ENCODE measurements around the gene PXN.
"Not testable (repeated sequence)": the region's sequence is repeated elsewhere in the genome, so short reads cannot be mapped to it uniquely, and the experiment has no call there.

PXN gene

GRCh38 chr12:120241561-120242274 is 23.8 kb downstream of the PXN start:
- no peak for DNase-seq (ENCODE audit: low spot score)

- no peak for DNase-seq (ENCODE audit: low spot score)
These were observed 25.1 kb downstream of the PXN start for GRCh38 chr12:120240495-120240833.

- DNase-seq (ENCODE audit: low spot score), result no peak
These were observed 25.6 kb downstream of the PXN start for GRCh38 chr12:120239776-120240494.

GRCh38 chr12:120238839-120239445 is 26.6 kb downstream of the PXN start:
- no peak for DNase-seq (ENCODE audit: low spot score)

- no peak for DNase-seq (ENCODE audit: low spot score)
These were observed 27.3 kb downstream of the PXN start for GRCh38 chr12:120238217-120238616.

- no peak for DNase-seq (ENCODE audit: low spot score)
These were observed 28.0 kb downstream of the PXN start for GRCh38 chr12:120237360-120238171.

- not testable (repeated sequence) for DNase-seq (ENCODE audit: low spot score)
These were observed 28.7 kb downstream of the PXN start for GRCh38 chr12:120236809-120237208.

- DNase-seq (ENCODE audit: low spot score), result no peak
These were observed 29.9 kb downstream of the PXN start for GRCh38 chr12:120235369-120236323.

GRCh38 chr12:120234643-120235368 is 30.7 kb downstream of the PXN start:
- DNase-seq (ENCODE audit: low spot score), result no peak

GRCh38 chr12:120231316-120232011 is 34.1 kb downstream of the PXN start:
- no peak for DNase-seq (ENCODE audit: low spot score)

GRCh38 chr12:120230974-120231315 is 34.6 kb downstream of the PXN start:
- no peak for DNase-seq (ENCODE audit: low spot score)

GRCh38 chr12:120230326-120230973 is 35.1 kb downstream of the PXN start:
- DNase-seq (ENCODE audit: low spot score), result no peak

- no peak for DNase-seq (ENCODE audit: low spot score)
These were observed 35.8 kb downstream of the PXN start for GRCh38 chr12:120229487-120230325.

- peak; percentile 18 for DNase-seq (ENCODE audit: low spot score)
These were observed 36.5 kb downstream of the PXN start for GRCh38 chr12:120229071-120229486.

GRCh38 chr12:120228291-120229070 is 37.0 kb downstream of the PXN start:
- DNase-seq (ENCODE audit: low spot score), result peak; percentile 61

- DNase-seq (ENCODE audit: low spot score), result no peak
These were observed 37.6 kb downstream of the PXN start for GRCh38 chr12:120228041-120228290.

GRCh38 chr12:120227233-120228040 is 38.1 kb downstream of the PXN start:
- DNase-seq (ENCODE audit: low spot score), result no peak

Measured in hematopoietic multipotent progenitor cell treated with erythropoietin and hydrocortisone succinate and interleukin-3 and kit ligand, for 17 days (in vitro differentiated cells).